NB4 (cell line): Measurements from ENCODE around the gene HUWE1.
"Not testable (repeated sequence)": the region's sequence is repeated elsewhere in the genome, so short reads cannot be mapped to it uniquely, and the experiment has no call there.

ENCODE experiments used
- CTCF ChIP-seq: IDR thresholded peaks from one replicate; pipeline ENCODE4 v1.5.1; 2012; ENCODE audit warnings: low read depth, low read length
- POLR2A ChIP-seq: IDR thresholded peaks from 2 replicates; pipeline ENCODE4 v1.6.1; 2011; ENCODE audit warnings: mild to moderate bottlenecking; ENCODE audit not compliant: insufficient read length; ENCODE audit errors: extremely low read depth

DNA sequence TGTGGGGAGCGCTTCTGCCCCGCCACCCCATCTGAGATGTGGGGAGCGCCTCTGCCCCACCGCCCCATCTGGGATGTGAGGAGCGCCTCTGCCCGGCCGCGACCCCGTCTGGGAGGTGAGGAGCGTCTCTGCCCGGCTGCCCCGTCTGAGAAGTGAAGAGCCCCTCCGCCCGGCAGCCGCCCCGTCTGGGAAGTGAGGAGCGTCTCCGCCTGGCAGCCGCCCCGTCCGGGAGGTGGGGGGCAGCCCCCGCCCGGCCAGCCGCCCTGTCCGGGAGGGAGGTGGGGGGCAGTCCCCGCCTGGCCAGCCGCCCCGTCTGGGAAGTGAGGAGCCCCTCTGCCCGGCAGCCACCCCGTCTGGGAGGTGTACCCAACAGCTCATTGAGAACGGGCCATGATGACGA is 35.1 kb upstream of the HUWE1 start:
- TF ChIP-seq CTCF, POLR2A: not testable (repeated sequence)
